Fibroblast of pulmonary artery (primary cell): ENCODE data around the gene BICC1.
"Not testable (repeated sequence)": the region's sequence is repeated elsewhere in the genome, so short reads cannot be mapped to it uniquely, and the experiment has no call there.

Source experiments
- DNase-seq: peaks from one replicate; pipeline ENCODE4 v3.0.0-alpha.2; 2010; ENCODE audit warnings: low read depth
- H3K4me3 ChIP-seq: replicated peaks from 2 replicates; pipeline ENCODE4 v1.5.1; 2011; ENCODE audit warnings: low read depth, mild to moderate bottlenecking, control low read depth, low read length, moderate library complexity
- TF ChIP-seq, protein P1 (sequence below): IDR thresholded peaks from 2 replicates; pipeline ENCODE4 v1.5.1; 2011; ENCODE audit warnings: mild to moderate bottlenecking, control low read depth, low read length, inconsistent platforms; ENCODE audit errors: missing control alignments

The BICC1 gene

GRCh38 chr10:58590924-58591323 is 78.3 kb downstream of the BICC1 start:
- TF ChIP-seq, protein P1, sequence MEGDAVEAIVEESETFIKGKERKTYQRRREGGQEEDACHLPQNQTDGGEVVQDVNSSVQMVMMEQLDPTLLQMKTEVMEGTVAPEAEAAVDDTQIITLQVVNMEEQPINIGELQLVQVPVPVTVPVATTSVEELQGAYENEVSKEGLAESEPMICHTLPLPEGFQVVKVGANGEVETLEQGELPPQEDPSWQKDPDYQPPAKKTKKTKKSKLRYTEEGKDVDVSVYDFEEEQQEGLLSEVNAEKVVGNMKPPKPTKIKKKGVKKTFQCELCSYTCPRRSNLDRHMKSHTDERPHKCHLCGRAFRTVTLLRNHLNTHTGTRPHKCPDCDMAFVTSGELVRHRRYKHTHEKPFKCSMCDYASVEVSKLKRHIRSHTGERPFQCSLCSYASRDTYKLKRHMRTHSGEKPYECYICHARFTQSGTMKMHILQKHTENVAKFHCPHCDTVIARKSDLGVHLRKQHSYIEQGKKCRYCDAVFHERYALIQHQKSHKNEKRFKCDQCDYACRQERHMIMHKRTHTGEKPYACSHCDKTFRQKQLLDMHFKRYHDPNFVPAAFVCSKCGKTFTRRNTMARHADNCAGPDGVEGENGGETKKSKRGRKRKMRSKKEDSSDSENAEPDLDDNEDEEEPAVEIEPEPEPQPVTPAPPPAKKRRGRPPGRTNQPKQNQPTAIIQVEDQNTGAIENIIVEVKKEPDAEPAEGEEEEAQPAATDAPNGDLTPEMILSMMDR = no peak
- peak; percentile 53 for DNase-seq
- H3K4me3 ChIP-seq = no peak overlapping the region

- TF ChIP-seq, protein P1 = no peak
- no peak overlapping the region for H3K4me3 ChIP-seq
- no peak for DNase-seq
Measured at GRCh38 chr10:58593008-58593407, 80.3 kb downstream of the BICC1 start.

DNA sequence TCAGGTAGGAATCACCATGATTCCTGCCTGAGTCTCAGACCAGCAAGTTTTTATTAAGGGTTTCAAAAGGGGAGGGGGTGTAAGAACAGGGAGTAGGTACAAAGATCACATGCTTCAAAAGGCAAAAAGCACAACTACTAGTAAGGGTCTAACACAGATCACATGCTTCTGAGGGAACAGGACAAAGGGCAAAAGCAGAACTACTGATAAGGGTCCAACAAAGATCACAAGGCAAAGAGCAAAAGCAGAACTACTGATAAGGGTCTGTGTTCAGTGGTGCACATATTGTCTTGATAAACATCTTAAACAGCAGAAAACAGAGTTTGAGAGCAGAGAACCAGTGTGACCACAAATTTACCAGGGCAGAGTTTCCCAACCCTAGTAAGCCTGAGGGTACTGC is 84.5 kb downstream of the BICC1 start:
- not testable (repeated sequence) for H3K4me3 ChIP-seq, DNase-seq

GRCh38 chr10:58599927-58600553 is 87.4 kb downstream of the BICC1 start:
- no peak overlapping the region for H3K4me3 ChIP-seq
- TF ChIP-seq, protein P1 = no peak
- no peak for DNase-seq

DNA sequence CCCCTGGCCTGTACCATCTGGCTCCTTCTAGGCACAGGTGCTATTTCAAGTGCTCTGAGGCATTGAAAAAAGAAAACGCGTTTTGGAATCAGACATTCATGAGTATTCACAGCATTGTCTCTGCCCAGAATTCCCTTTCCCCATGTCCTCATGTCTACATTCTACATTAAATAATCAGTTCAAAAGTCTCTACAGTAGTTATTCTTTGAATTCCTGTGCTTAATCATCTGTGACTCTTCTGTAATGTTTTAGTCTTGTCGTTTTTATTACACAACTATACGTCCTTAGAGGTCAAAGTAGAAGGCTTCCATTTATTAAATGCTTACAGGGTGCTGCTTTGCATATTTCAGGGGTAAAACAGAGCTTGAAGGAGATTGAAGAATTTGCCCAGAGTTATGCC is 95.7 kb downstream of the BICC1 start:
- DNase-seq = peak; percentile 18
- TF ChIP-seq, protein P1 = no peak
- H3K4me3 ChIP-seq = no peak overlapping the region

GRCh38 chr10:58608826-58609531 is 96.3 kb downstream of the BICC1 start:
- H3K4me3 ChIP-seq = no peak overlapping the region
- TF ChIP-seq, protein P1 = no peak
- no peak for DNase-seq

DNA sequence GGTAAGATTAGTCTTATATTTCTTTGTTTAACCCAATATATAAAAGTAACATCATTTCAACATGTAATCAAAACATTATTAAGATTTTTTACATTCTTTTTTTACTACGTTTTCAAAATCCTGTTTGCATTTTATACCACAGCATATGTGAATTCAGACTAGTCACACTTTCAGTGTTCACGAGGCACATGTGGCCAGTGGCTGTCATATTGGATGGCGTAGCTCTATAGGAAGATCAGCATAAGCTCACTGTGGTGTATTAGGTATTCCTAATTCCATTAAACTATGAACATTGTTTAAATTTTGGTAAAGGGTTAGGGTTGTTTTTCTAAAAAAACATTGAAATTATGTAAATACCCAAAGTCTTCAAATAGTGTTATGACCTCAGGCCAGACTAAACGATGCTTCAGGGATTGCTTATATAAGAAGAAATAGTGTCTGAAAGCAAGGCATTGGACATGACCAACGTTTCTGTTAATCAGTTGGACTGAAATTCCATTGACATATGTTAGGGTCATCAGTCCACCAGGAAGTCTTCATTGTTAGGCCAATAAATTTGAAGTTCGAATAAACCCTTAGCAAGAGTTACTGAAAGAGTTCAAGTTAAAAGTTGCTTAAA is 97.0 kb downstream of the BICC1 start:
- TF ChIP-seq, protein P1 = no peak
- DNase-seq = no peak
- no peak overlapping the region for H3K4me3 ChIP-seq
